Inferior parietal cortex (tissue), 1 donor: ENCODE data around the gene MED26.
"Not testable (repeated sequence)": the region's sequence is repeated elsewhere in the genome, so short reads cannot be mapped to it uniquely, and the experiment has no call there.

Experiments
- DNase-seq: peaks from one replicate; pipeline ENCODE4 v3.0.0-alpha.2; 2016; ENCODE audit errors: extremely low spot score

The MED26 gene

GRCh38 chr19:16628183-16628983 lies at the start of gene MED26:
Gene MED26, minus strand, starts transcription at chr19:16628204. Its CDS starts 261 bp downstream, at chr19:16627943.
- peak; percentile 93 for DNase-seq

- no peak for DNase-seq
Measured at GRCh38 chr19:16677055-16677454, 49.1 kb upstream of the MED26 start.

GRCh38 chr19:16676101-16676798 lies 48.2 kb upstream of the MED26 start:
- no peak for DNase-seq

GRCh38 chr19:16673839-16674238 lies 45.8 kb upstream of the MED26 start:
- not testable (repeated sequence) for DNase-seq

GRCh38 chr19:16673231-16673630 lies 45.2 kb upstream of the MED26 start:
- DNase-seq = no peak

GRCh38 chr19:16671652-16672274 lies 43.8 kb upstream of the MED26 start:
- no peak for DNase-seq

- DNase-seq = peak; percentile 29
Measured at GRCh38 chr19:16670291-16670690, 42.3 kb upstream of the MED26 start.

GRCh38 chr19:16668702-16669101 lies 40.7 kb upstream of the MED26 start:
- not testable (repeated sequence) for DNase-seq

GRCh38 chr19:16668176-16668575 lies 40.2 kb upstream of the MED26 start:
- DNase-seq = no peak

- no peak for DNase-seq
Measured at GRCh38 chr19:16661480-16662034, 33.6 kb upstream of the MED26 start.

GRCh38 chr19:16660763-16661479 lies 32.9 kb upstream of the MED26 start, which contains the start of gene TMEM38A:
Gene TMEM38A, plus strand, starts transcription at chr19:16661139. Its CDS starts 79 bp downstream, at chr19:16661218.
- no peak for DNase-seq

- DNase-seq = peak; percentile 99
Measured at GRCh38 chr19:16659832-16660708, 32.1 kb upstream of the MED26 start, which contains the start of gene SMIM7. Gene SMIM7, minus strand, starts transcription at chr19:16660144. Its CDS starts 34 bp downstream, at chr19:16660110.

- no peak for DNase-seq
Measured at GRCh38 chr19:16659464-16659831, 31.4 kb upstream of the MED26 start.

GRCh38 chr19:16657384-16657783 lies 29.4 kb upstream of the MED26 start:
- no peak for DNase-seq

GRCh38 chr19:16655727-16656126 lies 27.7 kb upstream of the MED26 start:
- DNase-seq = no peak

- no peak for DNase-seq
Measured at GRCh38 chr19:16654627-16655026, 26.6 kb upstream of the MED26 start.

- no peak for DNase-seq
Measured at GRCh38 chr19:16654140-16654539, 26.1 kb upstream of the MED26 start.

- DNase-seq = no peak
Measured at GRCh38 chr19:16652854-16653253, 24.9 kb upstream of the MED26 start.

GRCh38 chr19:16651421-16652188 lies 23.6 kb upstream of the MED26 start:
- DNase-seq = not testable (repeated sequence)

- DNase-seq = no peak
Measured at GRCh38 chr19:16650821-16651220, 22.8 kb upstream of the MED26 start.
